Activated naive CD4-positive, alpha-beta T cell treated with Interleukin-2 at 50 U/mL for 16 hours (primary cell): Measurements from ENCODE around the gene TM6SF1.
"Not testable (repeated sequence)": the region's sequence is repeated elsewhere in the genome, so short reads cannot be mapped to it uniquely, and the experiment has no call there.

ENCODE experiments used
- DNase-seq: peaks from one replicate; pipeline ENCODE4 v3.0.0-alpha.2; 2020

The TM6SF1 gene

DNA sequence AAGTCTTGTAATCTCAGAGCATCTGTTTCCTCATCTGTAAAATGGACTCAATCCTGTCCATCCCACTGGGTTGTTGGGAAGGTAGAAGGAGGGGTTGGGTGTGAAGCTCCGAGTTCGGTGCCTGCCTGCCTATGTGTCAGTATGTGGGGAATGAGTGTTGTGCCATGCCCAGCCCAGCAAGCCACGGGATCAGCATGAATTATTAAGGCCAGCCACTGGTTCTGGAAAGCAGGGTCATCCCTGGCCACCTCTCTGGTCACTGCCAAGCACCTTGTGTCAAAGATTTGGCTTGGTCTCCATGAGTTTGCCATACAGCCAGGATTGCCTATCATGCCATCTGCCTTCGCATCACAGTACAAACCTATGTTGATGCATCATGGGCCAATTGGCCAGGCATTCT lies 11.5 kb downstream of the TM6SF1 start:
- no peak for DNase-seq

DNA sequence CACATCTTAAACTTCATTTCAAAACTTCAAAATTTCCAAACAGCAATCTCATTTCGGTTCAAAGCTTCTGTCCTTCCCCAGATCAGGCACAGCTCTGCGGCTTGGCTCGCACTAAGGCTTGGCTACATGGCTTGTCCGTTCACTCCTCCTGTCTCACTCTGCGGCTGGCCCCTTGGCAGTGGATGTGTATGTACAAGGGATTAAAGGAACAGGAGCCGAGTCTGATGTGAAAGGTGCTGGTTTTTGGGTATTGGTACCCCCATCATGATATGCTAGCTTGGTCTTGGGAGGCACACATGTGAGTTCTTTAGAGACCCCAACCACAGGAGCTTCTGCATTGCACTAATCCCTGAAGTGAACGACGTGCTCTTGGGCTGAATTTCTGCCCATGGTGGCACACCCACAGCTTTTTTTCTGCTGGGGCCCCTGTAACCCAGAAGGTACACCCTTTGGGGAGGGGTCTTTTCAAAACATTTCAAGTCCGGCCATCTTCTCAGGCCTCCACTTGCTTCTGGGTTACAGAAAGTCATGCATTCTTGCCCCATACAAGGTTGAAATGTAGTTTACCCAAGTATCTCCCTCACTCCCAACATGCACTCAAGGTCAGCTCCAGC lies 12.6 kb downstream of the TM6SF1 start:
- DNase-seq = no peak

GRCh38 chr15:83123529-83123928 lies 16.1 kb downstream of the TM6SF1 start:
- DNase-seq = no peak

GRCh38 chr15:83127547-83128150 lies 20.2 kb downstream of the TM6SF1 start:
- DNase-seq = no peak

DNA sequence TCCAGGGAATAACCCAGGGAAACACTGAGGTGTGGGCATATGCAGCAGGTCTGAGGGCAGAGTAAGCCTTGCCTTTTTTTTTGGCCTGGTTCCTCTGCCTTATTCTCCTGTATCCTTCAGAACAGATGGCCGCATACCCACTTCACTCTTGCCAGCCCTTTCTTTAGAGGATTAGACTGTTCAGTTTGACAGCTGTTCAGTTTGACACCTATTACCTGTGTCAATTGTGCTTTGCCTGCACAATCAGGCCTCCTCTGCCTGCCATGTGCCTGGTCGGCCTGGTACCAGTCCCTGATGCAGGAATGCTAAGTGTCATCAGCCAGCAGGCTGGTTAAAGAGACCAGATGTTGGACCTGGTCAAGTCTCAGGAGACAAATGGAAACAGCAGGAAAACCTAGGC lies 22.3 kb downstream of the TM6SF1 start:
- no peak for DNase-seq

DNA sequence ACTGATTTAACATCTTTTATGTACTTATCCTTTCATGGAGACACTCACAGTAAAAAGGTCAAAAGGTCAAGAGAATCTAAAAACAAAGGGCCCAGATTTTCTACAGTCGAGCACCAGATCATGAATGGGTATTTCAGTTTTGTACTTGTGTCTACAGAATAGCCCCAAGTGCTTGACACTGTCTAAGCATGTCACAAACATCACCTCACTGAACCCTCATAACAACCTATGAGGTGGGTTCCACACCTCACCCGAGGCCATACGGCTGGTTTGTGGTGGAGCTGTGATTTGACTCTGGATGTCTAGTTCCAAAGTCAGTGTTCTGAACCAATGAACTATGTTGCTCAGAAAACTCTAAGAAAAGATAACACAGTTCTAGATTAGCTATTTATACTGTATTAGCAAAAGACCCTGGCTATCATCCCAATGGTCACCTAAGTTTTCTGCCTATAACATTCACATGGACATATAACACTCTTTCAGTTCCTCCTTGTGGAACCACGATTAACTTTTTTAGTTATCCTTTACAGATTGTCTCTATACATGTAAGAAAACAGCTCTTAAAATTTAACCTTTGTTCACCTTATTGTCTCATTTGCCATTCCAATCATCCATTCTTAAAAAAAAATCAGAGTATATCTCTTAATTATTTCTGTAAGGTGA lies 25.5 kb downstream of the TM6SF1 start:
- DNase-seq = no peak

DNA sequence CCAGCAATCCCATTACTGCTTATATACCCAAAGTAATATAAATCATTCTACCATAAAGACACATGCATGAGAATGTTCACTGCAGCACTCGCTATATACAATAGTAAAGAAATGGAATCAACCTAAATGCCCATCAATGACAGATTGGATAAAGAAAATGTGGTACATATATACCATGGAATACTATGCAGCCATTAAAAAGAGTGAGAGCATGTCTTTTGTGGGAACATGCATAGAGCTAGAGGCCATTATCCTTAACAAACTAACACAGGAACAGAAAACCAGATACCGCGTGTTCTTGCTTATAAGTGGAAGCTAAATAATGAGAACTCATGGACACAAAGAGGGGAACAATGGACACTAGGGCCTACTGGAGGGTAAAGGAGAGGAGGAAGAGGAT lies 34.7 kb downstream of the TM6SF1 start:
- DNase-seq = not testable (repeated sequence)

DNA sequence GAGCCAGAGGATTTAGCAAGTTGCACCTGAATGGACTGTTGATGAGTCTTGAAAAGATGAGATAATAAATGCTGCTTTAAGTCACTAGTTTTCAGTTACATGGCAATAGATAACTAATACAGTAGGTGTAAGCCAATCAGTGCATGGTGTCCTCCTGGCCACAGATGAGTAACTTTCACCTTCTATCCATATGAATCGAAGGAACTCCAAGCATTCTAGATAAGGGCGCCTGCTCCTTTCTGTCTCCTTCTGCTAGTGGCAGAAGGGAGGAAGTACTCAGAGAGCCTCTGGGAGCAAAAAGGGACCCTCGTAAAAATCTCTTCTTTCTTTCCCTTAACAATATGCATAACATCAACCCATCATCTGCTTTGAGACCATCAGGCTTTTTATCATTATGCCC lies 37.3 kb downstream of the TM6SF1 start:
- DNase-seq = no peak

GRCh38 chr15:83153288-83153687 lies 45.8 kb downstream of the TM6SF1 start:
- no peak for DNase-seq

DNA sequence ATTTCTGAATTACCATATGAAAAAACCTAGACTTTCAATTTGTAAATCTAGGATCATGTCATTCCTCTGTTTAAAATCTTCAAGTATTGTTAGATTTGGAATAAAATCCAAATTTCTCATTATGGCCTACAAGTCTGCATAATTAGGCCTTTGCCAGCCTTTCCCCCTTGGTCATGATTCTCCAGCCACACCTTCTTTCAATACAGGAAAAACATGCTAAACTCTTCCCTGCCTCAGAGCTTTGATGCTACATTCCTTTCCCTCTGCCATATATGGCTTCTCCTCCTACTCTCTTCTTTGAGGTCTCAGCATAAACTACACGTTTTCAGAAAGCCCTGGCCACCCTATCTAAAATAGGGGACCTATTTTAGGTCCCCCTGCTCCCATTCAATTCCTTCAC lies 48.5 kb downstream of the TM6SF1 start:
- no peak for DNase-seq

GRCh38 chr15:83158393-83158792 lies 50.9 kb downstream of the TM6SF1 start:
- DNase-seq = no peak

- DNase-seq = no peak
Measured at GRCh38 chr15:83160741-83161140, 53.3 kb downstream of the TM6SF1 start.

DNA sequence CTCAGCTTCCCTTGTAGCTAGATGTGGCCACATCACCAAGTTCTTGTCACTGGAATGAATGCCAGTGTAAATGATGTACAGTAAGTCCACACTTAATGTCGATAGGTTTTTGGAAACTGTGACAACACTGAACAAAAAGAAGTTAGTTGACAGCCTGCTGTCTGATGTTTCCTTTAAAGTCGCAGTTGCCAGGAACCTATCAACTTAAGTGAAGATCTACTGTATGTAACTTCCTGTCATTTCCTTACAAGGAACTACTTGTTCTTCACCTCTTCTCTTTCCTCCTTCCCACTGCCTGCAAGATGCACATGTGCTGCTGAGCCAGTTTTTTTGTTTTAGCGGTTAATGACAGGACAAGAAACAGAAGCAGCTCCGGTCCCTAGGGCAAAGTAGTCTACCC lies 55.6 kb downstream of the TM6SF1 start:
- no peak for DNase-seq

GRCh38 chr15:83164111-83164770 lies 56.8 kb downstream of the TM6SF1 start:
- DNase-seq = no peak

- no peak for DNase-seq
Measured at GRCh38 chr15:83164771-83165404, 57.4 kb downstream of the TM6SF1 start.

- DNase-seq = no peak
Measured at GRCh38 chr15:83166218-83166617, 58.8 kb downstream of the TM6SF1 start.

GRCh38 chr15:83166830-83167229 lies 59.4 kb downstream of the TM6SF1 start:
- no peak for DNase-seq

DNA sequence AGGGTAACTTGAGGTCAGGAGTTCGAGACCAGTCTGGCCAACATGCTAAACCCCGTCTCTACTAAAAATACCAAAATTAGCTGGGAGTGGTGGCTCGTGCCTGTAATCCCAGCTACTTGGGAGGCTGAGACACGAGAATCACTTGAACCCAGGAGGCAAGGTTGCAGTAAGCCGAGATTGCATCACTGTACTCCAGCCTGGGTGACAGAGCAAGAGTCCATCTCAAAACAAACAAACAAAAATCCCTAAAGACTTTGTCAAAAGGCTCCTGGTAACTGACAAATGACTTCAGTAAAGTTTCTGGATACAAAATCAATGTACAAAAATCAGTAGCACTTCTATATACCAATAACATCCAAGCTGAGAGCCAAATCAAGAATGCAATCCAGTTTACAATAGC lies 62.1 kb downstream of the TM6SF1 start:
- not testable (repeated sequence) for DNase-seq

- no peak for DNase-seq
Measured at GRCh38 chr15:83170474-83171165, 63.2 kb downstream of the TM6SF1 start.

DNA sequence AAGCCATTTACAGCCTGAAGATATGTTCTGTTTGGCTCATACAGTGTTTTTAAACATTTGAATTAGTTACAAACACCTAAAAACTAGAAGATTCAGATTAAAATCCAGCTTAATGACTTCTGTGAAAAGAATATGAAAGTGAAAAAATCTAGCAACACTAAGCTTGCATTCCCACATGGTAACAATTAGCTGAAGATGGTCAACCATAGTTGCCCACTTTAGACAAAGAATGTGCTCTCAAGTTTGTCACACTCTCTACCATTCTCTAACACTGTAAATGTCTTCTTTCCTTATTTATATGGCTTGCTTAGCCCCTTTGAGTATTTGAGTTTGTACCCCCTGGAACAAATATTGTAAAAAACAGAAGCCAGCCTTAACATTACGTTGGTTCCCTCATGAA lies 67.4 kb downstream of the TM6SF1 start:
- no peak for DNase-seq

DNA sequence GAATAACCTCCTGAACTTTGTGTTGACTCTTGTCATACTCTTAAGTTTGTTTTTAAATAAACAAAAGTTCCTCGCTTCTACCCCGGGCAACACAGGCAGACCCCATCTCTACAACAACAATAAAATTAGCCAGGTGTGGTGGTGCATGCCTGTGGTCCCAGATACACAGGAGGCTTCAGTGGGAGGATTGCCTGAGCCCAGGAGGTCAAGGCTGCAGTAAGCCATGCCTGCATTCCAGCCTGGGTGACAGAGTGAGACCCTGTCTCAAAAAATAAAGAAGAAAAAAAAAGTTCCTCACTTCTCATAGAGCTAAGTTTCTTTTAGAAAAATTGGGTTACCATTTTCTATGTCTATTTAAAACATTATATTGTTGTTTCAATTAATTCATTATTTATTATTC lies 70.9 kb downstream of the TM6SF1 start:
- DNase-seq = no peak

GRCh38 chr15:83178869-83179325 lies 71.5 kb downstream of the TM6SF1 start:
- no peak for DNase-seq

GRCh38 chr15:83185561-83185960 lies 78.1 kb downstream of the TM6SF1 start:
- no peak for DNase-seq
